ENCODE measurements around the gene RPLP1. TPM values are rescaled to one million over a fixed set of nuclear protein-coding genes. Genes with fewer than 3 reads are reported as not detected.

RPLP1 gene
- total and polyA plus RNA-seq, 4 donors = 45.2 to 765 (median 319) TPM

DNA sequence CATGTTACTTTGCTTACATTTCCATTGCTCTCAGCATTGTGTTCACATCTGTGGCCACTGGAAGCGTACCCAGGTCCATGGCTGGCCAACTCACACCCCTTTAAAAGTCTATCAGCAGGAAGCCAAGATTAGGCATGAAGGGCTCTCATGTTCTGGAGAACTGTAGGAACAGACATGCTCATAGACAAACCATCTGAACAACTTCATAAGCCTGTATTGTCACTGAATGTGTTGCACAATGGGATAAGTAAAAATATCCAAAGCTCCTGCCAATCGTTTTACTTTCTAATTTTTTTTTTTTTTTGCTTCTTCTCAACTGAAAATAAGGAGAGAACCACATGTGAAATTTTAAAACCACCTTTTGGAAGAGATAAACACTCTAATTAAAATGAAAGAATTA lies 6.4 kb downstream of the RPLP1 start:
- WGBS = 82% methylated on average over 2 of the region's 2 CpGs
- no peak overlapping the region for H3K4me3 ChIP-seq (ENCODE audit: low read depth in 1 of 3, low read length in 3 of 3)
- no peaks in the 10 kb centered on the region for H3K27me3 ChIP-seq (ENCODE audit: control insufficient read depth in 4 of 4, insufficient read depth in 4 of 4, low read length in 3 of 4)
- H3K36me3 ChIP-seq (ENCODE audit: control insufficient read depth in 4 of 4, insufficient read depth in 3 of 4, low read depth in 1 of 4, low read length in 3 of 4) = peaks cover 3 to 18% (median 12%) of the 10 kb centered on the region in 4 donors
- no peak overlapping the region for H3K9ac ChIP-seq (ENCODE audit: low read depth in 1 of 2, low read length in 2 of 2)
- H3K27ac ChIP-seq (ENCODE audit: low read depth in 1 of 2, low read length in 2 of 2) = no peak overlapping the region
- H3K4me1 ChIP-seq (ENCODE audit: control insufficient read depth in 4 of 4, insufficient read depth in 4 of 4, low read length in 3 of 4) = peaks cover 4 to 27% (median 16%) of the 10 kb centered on the region in 4 donors
- no peak for DNase-seq (ENCODE audit: low spot score)
- no peaks in the 10 kb centered on the region for H3K9me3 ChIP-seq (ENCODE audit: control insufficient read depth in 4 of 4, low read length in 3 of 4)
- TF ChIP-seq NR2F2 (IDR thresholded peaks at IDR 0.05) = no peak
- TF ChIP-seq HNF4A (conservative IDR thresholded peaks at IDR 0.05) = no peak
- TF ChIP-seq, protein P1, sequence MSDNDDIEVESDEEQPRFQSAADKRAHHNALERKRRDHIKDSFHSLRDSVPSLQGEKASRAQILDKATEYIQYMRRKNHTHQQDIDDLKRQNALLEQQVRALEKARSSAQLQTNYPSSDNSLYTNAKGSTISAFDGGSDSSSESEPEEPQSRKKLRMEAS (IDR thresholded peaks at IDR 0.05) = no peak
- TF ChIP-seq FOXA1 (IDR thresholded peaks at IDR 0.05) = no peak
- TF ChIP-seq SP1 (IDR thresholded peaks at IDR 0.05) = no peak
- TF ChIP-seq, protein P2, sequence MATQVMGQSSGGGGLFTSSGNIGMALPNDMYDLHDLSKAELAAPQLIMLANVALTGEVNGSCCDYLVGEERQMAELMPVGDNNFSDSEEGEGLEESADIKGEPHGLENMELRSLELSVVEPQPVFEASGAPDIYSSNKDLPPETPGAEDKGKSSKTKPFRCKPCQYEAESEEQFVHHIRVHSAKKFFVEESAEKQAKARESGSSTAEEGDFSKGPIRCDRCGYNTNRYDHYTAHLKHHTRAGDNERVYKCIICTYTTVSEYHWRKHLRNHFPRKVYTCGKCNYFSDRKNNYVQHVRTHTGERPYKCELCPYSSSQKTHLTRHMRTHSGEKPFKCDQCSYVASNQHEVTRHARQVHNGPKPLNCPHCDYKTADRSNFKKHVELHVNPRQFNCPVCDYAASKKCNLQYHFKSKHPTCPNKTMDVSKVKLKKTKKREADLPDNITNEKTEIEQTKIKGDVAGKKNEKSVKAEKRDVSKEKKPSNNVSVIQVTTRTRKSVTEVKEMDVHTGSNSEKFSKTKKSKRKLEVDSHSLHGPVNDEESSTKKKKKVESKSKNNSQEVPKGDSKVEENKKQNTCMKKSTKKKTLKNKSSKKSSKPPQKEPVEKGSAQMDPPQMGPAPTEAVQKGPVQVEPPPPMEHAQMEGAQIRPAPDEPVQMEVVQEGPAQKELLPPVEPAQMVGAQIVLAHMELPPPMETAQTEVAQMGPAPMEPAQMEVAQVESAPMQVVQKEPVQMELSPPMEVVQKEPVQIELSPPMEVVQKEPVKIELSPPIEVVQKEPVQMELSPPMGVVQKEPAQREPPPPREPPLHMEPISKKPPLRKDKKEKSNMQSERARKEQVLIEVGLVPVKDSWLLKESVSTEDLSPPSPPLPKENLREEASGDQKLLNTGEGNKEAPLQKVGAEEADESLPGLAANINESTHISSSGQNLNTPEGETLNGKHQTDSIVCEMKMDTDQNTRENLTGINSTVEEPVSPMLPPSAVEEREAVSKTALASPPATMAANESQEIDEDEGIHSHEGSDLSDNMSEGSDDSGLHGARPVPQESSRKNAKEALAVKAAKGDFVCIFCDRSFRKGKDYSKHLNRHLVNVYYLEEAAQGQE (IDR thresholded peaks at IDR 0.05) = no peak

DNA sequence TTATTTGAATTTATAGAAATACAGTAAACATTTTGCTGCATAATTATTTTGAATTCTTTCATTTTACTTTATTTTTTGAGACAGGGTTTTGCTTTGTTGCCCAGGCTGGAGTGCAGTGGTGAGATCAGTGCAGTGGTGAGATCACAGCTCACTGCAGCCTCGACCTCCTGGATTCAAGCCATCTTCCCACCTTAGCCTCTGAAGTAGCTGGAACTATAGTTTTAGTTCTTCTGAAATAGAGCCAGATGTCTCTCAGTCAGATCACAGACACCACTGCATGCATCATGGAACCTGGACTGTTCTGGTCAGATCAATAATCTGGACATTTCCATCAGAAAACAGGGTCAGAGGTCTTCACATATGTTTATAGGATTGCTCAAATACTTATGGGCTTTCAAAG lies 7.9 kb downstream of the RPLP1 start:
- no peaks in the 10 kb centered on the region for H3K9me3 ChIP-seq (ENCODE audit: control insufficient read depth in 4 of 4, low read length in 3 of 4)
- no peak overlapping the region for H3K4me3 ChIP-seq (ENCODE audit: low read depth in 1 of 3, low read length in 3 of 3)
- DNase-seq (ENCODE audit: low spot score) = no peak
- TF ChIP-seq GABPA (IDR thresholded peaks at IDR 0.05 in 1 of 2, conservative IDR thresholded peaks at IDR 0.05 in 1 of 2) = no peak
- TF ChIP-seq, protein P3, sequence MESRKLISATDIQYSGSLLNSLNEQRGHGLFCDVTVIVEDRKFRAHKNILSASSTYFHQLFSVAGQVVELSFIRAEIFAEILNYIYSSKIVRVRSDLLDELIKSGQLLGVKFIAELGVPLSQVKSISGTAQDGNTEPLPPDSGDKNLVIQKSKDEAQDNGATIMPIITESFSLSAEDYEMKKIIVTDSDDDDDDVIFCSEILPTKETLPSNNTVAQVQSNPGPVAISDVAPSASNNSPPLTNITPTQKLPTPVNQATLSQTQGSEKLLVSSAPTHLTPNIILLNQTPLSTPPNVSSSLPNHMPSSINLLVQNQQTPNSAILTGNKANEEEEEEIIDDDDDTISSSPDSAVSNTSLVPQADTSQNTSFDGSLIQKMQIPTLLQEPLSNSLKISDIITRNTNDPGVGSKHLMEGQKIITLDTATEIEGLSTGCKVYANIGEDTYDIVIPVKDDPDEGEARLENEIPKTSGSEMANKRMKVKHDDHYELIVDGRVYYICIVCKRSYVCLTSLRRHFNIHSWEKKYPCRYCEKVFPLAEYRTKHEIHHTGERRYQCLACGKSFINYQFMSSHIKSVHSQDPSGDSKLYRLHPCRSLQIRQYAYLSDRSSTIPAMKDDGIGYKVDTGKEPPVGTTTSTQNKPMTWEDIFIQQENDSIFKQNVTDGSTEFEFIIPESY (IDR thresholded peaks at IDR 0.05) = no peak
- TF ChIP-seq, protein P1 (IDR thresholded peaks at IDR 0.05) = no peak
- TF ChIP-seq, protein P4, sequence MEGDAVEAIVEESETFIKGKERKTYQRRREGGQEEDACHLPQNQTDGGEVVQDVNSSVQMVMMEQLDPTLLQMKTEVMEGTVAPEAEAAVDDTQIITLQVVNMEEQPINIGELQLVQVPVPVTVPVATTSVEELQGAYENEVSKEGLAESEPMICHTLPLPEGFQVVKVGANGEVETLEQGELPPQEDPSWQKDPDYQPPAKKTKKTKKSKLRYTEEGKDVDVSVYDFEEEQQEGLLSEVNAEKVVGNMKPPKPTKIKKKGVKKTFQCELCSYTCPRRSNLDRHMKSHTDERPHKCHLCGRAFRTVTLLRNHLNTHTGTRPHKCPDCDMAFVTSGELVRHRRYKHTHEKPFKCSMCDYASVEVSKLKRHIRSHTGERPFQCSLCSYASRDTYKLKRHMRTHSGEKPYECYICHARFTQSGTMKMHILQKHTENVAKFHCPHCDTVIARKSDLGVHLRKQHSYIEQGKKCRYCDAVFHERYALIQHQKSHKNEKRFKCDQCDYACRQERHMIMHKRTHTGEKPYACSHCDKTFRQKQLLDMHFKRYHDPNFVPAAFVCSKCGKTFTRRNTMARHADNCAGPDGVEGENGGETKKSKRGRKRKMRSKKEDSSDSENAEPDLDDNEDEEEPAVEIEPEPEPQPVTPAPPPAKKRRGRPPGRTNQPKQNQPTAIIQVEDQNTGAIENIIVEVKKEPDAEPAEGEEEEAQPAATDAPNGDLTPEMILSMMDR (IDR thresholded peaks at IDR 0.05; ENCODE audit: low read depth, low read length, missing input control) = no peak
- no peak for TF ChIP-seq SP1 (IDR thresholded peaks at IDR 0.05)
- no peak for TF ChIP-seq NR2F2 (IDR thresholded peaks at IDR 0.05)
- no peak for TF ChIP-seq TAF1 (conservative IDR thresholded peaks at IDR 0.05)
- TF ChIP-seq FOXA2 (IDR thresholded peaks at IDR 0.05) = no peak
- no peak for TF ChIP-seq HNF4A (conservative IDR thresholded peaks at IDR 0.05)
- TF ChIP-seq RAD21 (IDR thresholded peaks at IDR 0.05) = no peak
- TF ChIP-seq FOXA1 (IDR thresholded peaks at IDR 0.05) = no peak
- TF ChIP-seq, protein P5, sequence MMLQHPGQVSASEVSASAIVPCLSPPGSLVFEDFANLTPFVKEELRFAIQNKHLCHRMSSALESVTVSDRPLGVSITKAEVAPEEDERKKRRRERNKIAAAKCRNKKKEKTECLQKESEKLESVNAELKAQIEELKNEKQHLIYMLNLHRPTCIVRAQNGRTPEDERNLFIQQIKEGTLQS (IDR thresholded peaks at IDR 0.05) = no peak
- no peak for TF ChIP-seq EGR1 (IDR thresholded peaks at IDR 0.05; ENCODE audit: low read depth in 2 of 2)
- no peak for TF ChIP-seq YY1 (IDR thresholded peaks at IDR 0.05)
- H3K9ac ChIP-seq (ENCODE audit: low read depth in 1 of 2, low read length in 2 of 2) = no peak overlapping the region
- peaks cover 2 to 14% (median 8%) of the 10 kb centered on the region in 4 donors for H3K36me3 ChIP-seq (ENCODE audit: control insufficient read depth in 4 of 4, insufficient read depth in 3 of 4, low read depth in 1 of 4, low read length in 3 of 4)
- peaks cover 0 to 18% (median 6%) of the 10 kb centered on the region in 4 donors for H3K4me1 ChIP-seq (ENCODE audit: control insufficient read depth in 4 of 4, insufficient read depth in 4 of 4, low read length in 3 of 4)
- no peak overlapping the region for H3K27ac ChIP-seq (ENCODE audit: low read depth in 1 of 2, low read length in 2 of 2)
- H3K27me3 ChIP-seq (ENCODE audit: control insufficient read depth in 4 of 4, insufficient read depth in 4 of 4, low read length in 3 of 4) = no peaks in the 10 kb centered on the region
- 59% methylated on average over 1 of the region's 1 CpG for WGBS
